A673 (cell line): ENCODE results near the gene ARL8A. TPM values are rescaled to one million over a fixed set of nuclear protein-coding genes. Genes with fewer than 3 reads are reported as not detected.
A peak's percentile ranks its signal among the peaks of the same experiment; 100 is the strongest.

ENCODE experiments used
- BruUV-seq: library from RNA; stranded (reverse); fragments of 400-500 nt; replicated peaks from 2 replicates; lab custom pipeline; 2021; lab: Mats Ljungman, UMichigan
- CTCF ChIA-PET: fragments of 300-600 bp; sonication (Branson Sonifier 250); formaldehyde crosslinking; loops from one replicate; lab custom pipeline; 2022; ENCODE audit warnings: antibody characterized with exemption; lab: Charles Lee
- POLR2A ChIA-PET: fragments of 300-600 bp; sonication (Branson Sonifier 250); formaldehyde crosslinking; loops from one replicate; lab custom pipeline; 2022; ENCODE audit warnings: antibody characterized with exemption; ENCODE audit not compliant: low non-redundant PET; lab: Charles Lee
- DNase-seq: peaks from one replicate; pipeline ENCODE4 v3.0.0-alpha.2; 2015; ENCODE audit warnings: low spot score
- H3K27ac ChIP-seq: fragments of 200-600 bp; sonication (generic); 2 replicates; pipeline ENCODE4 v1.5.1; 2016; ENCODE audit warnings: mixed run types, low read depth, mild to moderate bottlenecking, mixed read lengths, antibody characterized with exemption, low read length; ENCODE audit not compliant: poor library complexity, severe bottlenecking
- H3K27me3 ChIP-seq: fragments of 200-600 bp; sonication (generic); replicated peaks from 2 replicates; pipeline ENCODE4 v1.6.1; 2017; ENCODE audit warnings: mixed run types, low read depth, mild to moderate bottlenecking, mixed read lengths, antibody characterized with exemption, low read length; ENCODE audit not compliant: insufficient read depth, poor library complexity
- H3K36me3 ChIP-seq: fragments of 200-600 bp; sonication (generic); 2 replicates; pipeline ENCODE4 v1.6.1; 2016; ENCODE audit warnings: mixed run types, mild to moderate bottlenecking, mixed read lengths, antibody characterized with exemption, low read length; ENCODE audit not compliant: insufficient read depth, poor library complexity, severe bottlenecking
- H3K4me1 ChIP-seq: fragments of 200-600 bp; sonication (generic); 2 replicates; pipeline ENCODE4 v1.6.1; 2017; ENCODE audit warnings: mixed run types, mild to moderate bottlenecking, mixed read lengths, antibody characterized with exemption, low read length; ENCODE audit not compliant: insufficient read depth, poor library complexity, severe bottlenecking
- H3K4me3 ChIP-seq: fragments of 200-600 bp; sonication (generic); 2 replicates; pipeline ENCODE4 v1.5.1; 2016; ENCODE audit warnings: low read depth, mixed run types, mild to moderate bottlenecking, mixed read lengths, low read length; ENCODE audit not compliant: poor library complexity, severe bottlenecking
- H3K9me3 ChIP-seq: fragments of 200-600 bp; sonication (generic); 2 replicates; pipeline ENCODE4 v1.6.1; 2016; ENCODE audit warnings: mixed run types, low read depth, mild to moderate bottlenecking, mixed read lengths, antibody characterized with exemption, low read length; ENCODE audit not compliant: poor library complexity, severe bottlenecking
- CTCF ChIP-seq: fragments of 300-800, 200-600 bp; sonication (generic); conservative IDR thresholded peaks from 2 replicates; pipeline ENCODE4 v1.5.1; 2017; ENCODE audit warnings: low read depth, mild to moderate bottlenecking, antibody characterized with exemption, low read length, moderate library complexity, mixed read lengths
- EZH2 ChIP-seq: fragments of 200-600 bp; sonication (generic); IDR thresholded peaks from 2 replicates; pipeline ENCODE4 v1.6.1; 2017; ENCODE audit warnings: borderline replicate concordance, low read depth, mild to moderate bottlenecking, mixed read lengths, antibody characterized with exemption, low read length; ENCODE audit not compliant: poor library complexity, severe bottlenecking
- intact Hi-C: fragments of 100-400 bp; cut with micrococcal nuclease; formaldehyde crosslinking; loops from one replicate; pipeline ENCODE4 v1.10.0; 2022; ENCODE audit not compliant: unreplicated experiment
- total RNA-seq: library from RNA; stranded (reverse); gene quantifications from 2 replicates; pipeline ENCODE4 v1.2.3, GENCODE V29; 2021

Gene ARL8A
- total RNA-seq, 1 experiment from 2014 or later = 41.9 TPM

GRCh38 chr1:202186327-202186726 is 41.8 kb upstream of the ARL8A start:
- CTCF ChIA-PET = interaction anchor here (1.1 kb wide), 1 partner anchor 130 kb away, joined by 3 read pairs; no protein-coding TSS in a partner anchor
- H3K27ac ChIP-seq = no peak overlapping the region
- no peak for TF ChIP-seq EZH2
- TF ChIP-seq CTCF = no peak
- intact Hi-C loops = no loop called here
- H3K4me1 ChIP-seq = no peaks in the 10 kb centered on the region
- BruUV-seq = no TSS peak
- H3K27me3 ChIP-seq = no peaks in the 10 kb centered on the region
- H3K36me3 ChIP-seq = no peaks in the 10 kb centered on the region
- DNase-seq = no peak
- no peaks in the 10 kb centered on the region for H3K9me3 ChIP-seq
- H3K4me3 ChIP-seq = no peak overlapping the region
- POLR2A ChIA-PET = no interaction called here

GRCh38 chr1:202184750-202185460 is 40.4 kb upstream of the ARL8A start:
- H3K4me3 ChIP-seq = no peak overlapping the region
- intact Hi-C loops = loop anchor here (2.0 kb wide), 2 partner anchors 130 to 534 kb away; no protein-coding TSS in a partner anchor
- peak; percentile 92 for DNase-seq
- peaks cover 2% of the 10 kb centered on the region for H3K27me3 ChIP-seq
- no peak overlapping the region for H3K27ac ChIP-seq
- POLR2A ChIA-PET = interaction anchor here (0.7 kb wide), 1 partner anchor 131 kb away, joined by 5 read pairs; no protein-coding TSS in a partner anchor
- H3K4me1 ChIP-seq = no peaks in the 10 kb centered on the region
- no TSS peak for BruUV-seq
- TF ChIP-seq EZH2 = no peak
- peak; percentile 92 for TF ChIP-seq CTCF
- H3K36me3 ChIP-seq = no peaks in the 10 kb centered on the region
- H3K9me3 ChIP-seq = no peaks in the 10 kb centered on the region
- CTCF ChIA-PET = no interaction called here

- peaks cover 3% of the 10 kb centered on the region for H3K27me3 ChIP-seq
- CTCF ChIA-PET = interaction anchor here (0.6 kb wide), 1 partner anchor 12 kb away, joined by 3 read pairs; the partner anchor contains the start of gene LGR6
- no peak for DNase-seq
Measured at GRCh38 chr1:202182040-202182877, 37.7 kb upstream of the ARL8A start.

More at GRCh38 chr1:202182040-202182877, 37.7 kb upstream of the ARL8A start:
- H3K36me3 ChIP-seq = no peaks in the 10 kb centered on the region
- H3K27ac ChIP-seq = no peak overlapping the region
- intact Hi-C loops = no loop called here
- H3K4me3 ChIP-seq = no peak overlapping the region
- TF ChIP-seq EZH2 = no peak
- no peak for TF ChIP-seq CTCF
- POLR2A ChIA-PET = no interaction called here
- no TSS peak for BruUV-seq
- no peaks in the 10 kb centered on the region for H3K9me3 ChIP-seq
- H3K4me1 ChIP-seq = no peaks in the 10 kb centered on the region
